GM21619 (cell line): Measurements from ENCODE around the gene MYADML2.
A peak's percentile ranks its signal among the peaks of the same experiment; 100 is the strongest.

Source experiments
- ATAC-seq: cut with Tn5 transposase; IDR thresholded peaks from one replicate; pipeline ENCODE4 v1.9.1; 2021; ENCODE audit not compliant: unreplicated experiment

MYADML2 gene

GRCh38 chr17:81940538-81941483 lies 6.2 kb downstream of the MYADML2 start:
- no peak for ATAC-seq

GRCh38 chr17:81939881-81940385 lies 7.1 kb downstream of the MYADML2 start:
- ATAC-seq, result no peak

- ATAC-seq, result no peak
These were observed 7.8 kb downstream of the MYADML2 start for GRCh38 chr17:81939218-81939617.

- ATAC-seq, result no peak
These were observed 11.3 kb downstream of the MYADML2 start for GRCh38 chr17:81935709-81936084.

- ATAC-seq, result no peak
These were observed 12.0 kb downstream of the MYADML2 start for GRCh38 chr17:81934850-81935708.

GRCh38 chr17:81934098-81934757 lies 12.8 kb downstream of the MYADML2 start:
- no peak for ATAC-seq

- no peak for ATAC-seq
These were observed 13.8 kb downstream of the MYADML2 start for GRCh38 chr17:81933178-81933699.

GRCh38 chr17:81932333-81932983 lies 14.6 kb downstream of the MYADML2 start:
- no peak for ATAC-seq

- no peak for ATAC-seq
These were observed 15.3 kb downstream of the MYADML2 start for GRCh38 chr17:81931557-81932332.

GRCh38 chr17:81931189-81931556 lies 15.9 kb downstream of the MYADML2 start:
- no peak for ATAC-seq

GRCh38 chr17:81930142-81931125 lies 16.6 kb downstream of the MYADML2 start:
- ATAC-seq, result no peak

GRCh38 chr17:81929253-81930141 lies 17.5 kb downstream of the MYADML2 start:
- no peak for ATAC-seq

GRCh38 chr17:81928544-81929252 lies 18.3 kb downstream of the MYADML2 start:
- no peak for ATAC-seq

GRCh38 chr17:81927653-81928543 lies 19.1 kb downstream of the MYADML2 start, which contains the start of gene MAFG:
TSS of gene MAFG (minus strand) at chr17:81927735. CDS start at chr17:81923185, 4,550 bp downstream.
- ATAC-seq, result peak; percentile 51

- ATAC-seq, result peak; percentile 16
These were observed 19.8 kb downstream of the MYADML2 start for GRCh38 chr17:81927152-81927652.
